HUES64 (cell line): ENCODE data around the gene DRAXIN.
A peak's percentile ranks its signal among the peaks of the same experiment; 100 is the strongest.

Source experiments
- H3K27ac ChIP-seq: 2 replicates; pipeline ENCODE4 v1.7.0; 2013; ENCODE audit warnings: low read depth, low read length, inconsistent platforms
- H3K27me3 ChIP-seq: 2 replicates; pipeline ENCODE4 v1.6.1; 2013; ENCODE audit warnings: mild to moderate bottlenecking, low read length; ENCODE audit not compliant: insufficient read depth
- H3K36me3 ChIP-seq: 2 replicates; pipeline ENCODE4 v1.6.1; 2013; ENCODE audit warnings: mild to moderate bottlenecking, low read length; ENCODE audit not compliant: insufficient read depth
- H3K4me1 ChIP-seq: 2 replicates; pipeline ENCODE4 v1.6.1; 2013; ENCODE audit warnings: mild to moderate bottlenecking, low read length, moderate library complexity; ENCODE audit not compliant: insufficient read depth
- H3K4me3 ChIP-seq: 2 replicates; pipeline ENCODE4 v1.5.1; 2013; ENCODE audit warnings: mild to moderate bottlenecking, low read length, moderate library complexity
- H3K9ac ChIP-seq: 2 replicates; pipeline ENCODE4 v1.6.1; 2013; ENCODE audit warnings: mild to moderate bottlenecking, low read depth, low read length
- H3K9me3 ChIP-seq: 2 replicates; pipeline ENCODE4 v1.6.1; 2013; ENCODE audit warnings: low read depth, low read length; ENCODE audit not compliant: insufficient read depth
- WGBS: fragments of 150-250, 120-280 bp; methylation state at CpG from one replicate; pipeline ENCODE4 v1.1.7; 2013; ENCODE audit warnings: missing lambda C conversion rate; 5-methylcytosine and 5-hydroxymethylcytosine counted together

Gene DRAXIN

GRCh38 chr1:11676386-11677103 lies 15.0 kb upstream of the DRAXIN start:
- WGBS: 90% methylated on average over 10 of the region's 10 CpGs
- H3K4me3 ChIP-seq: no peak overlapping the region
- no peaks in the 10 kb centered on the region for H3K9me3 ChIP-seq
- no peaks in the 10 kb centered on the region for H3K27me3 ChIP-seq
- no peaks in the 10 kb centered on the region for H3K4me1 ChIP-seq
- peaks cover 73% of the 10 kb centered on the region for H3K36me3 ChIP-seq
- no peak overlapping the region for H3K9ac ChIP-seq
- no peak overlapping the region for H3K27ac ChIP-seq

GRCh38 chr1:11678442-11678841 lies 13.1 kb upstream of the DRAXIN start:
- no peak overlapping the region for H3K4me3 ChIP-seq
- no peak overlapping the region for H3K27ac ChIP-seq
- WGBS: 98% methylated on average over 2 of the region's 2 CpGs
- no peaks in the 10 kb centered on the region for H3K9me3 ChIP-seq
- H3K36me3 ChIP-seq: peaks cover 55% of the 10 kb centered on the region
- peaks cover 15% of the 10 kb centered on the region for H3K4me1 ChIP-seq
- no peaks in the 10 kb centered on the region for H3K27me3 ChIP-seq
- H3K9ac ChIP-seq: no peak overlapping the region

GRCh38 chr1:11680270-11681070 lies 11.0 kb upstream of the DRAXIN start:
- H3K4me3 ChIP-seq: peak overlapping the region; percentile 86
- WGBS: 2% methylated on average over 65 of the region's 65 CpGs
- no peaks in the 10 kb centered on the region for H3K9me3 ChIP-seq
- H3K4me1 ChIP-seq: peaks cover 26% of the 10 kb centered on the region
- H3K9ac ChIP-seq: peak overlapping the region; percentile 92
- no peaks in the 10 kb centered on the region for H3K27me3 ChIP-seq
- H3K27ac ChIP-seq: peak overlapping the region; percentile 99
- peaks cover 36% of the 10 kb centered on the region for H3K36me3 ChIP-seq

GRCh38 chr1:11681071-11681771 lies 10.3 kb upstream of the DRAXIN start, which contains the start of gene MAD2L2:
Gene MAD2L2, minus strand, starts transcription at chr1:11681148. Its CDS starts 547 bp downstream, at chr1:11680601.
- Histone ChIP-seq H3K36me3 (peaks cover 29% of the 10 kb centered on the region), H3K27me3 (no peaks in the 10 kb centered on the region), H3K4me1 (peaks cover 33% of the 10 kb centered on the region), H3K9ac (peak within 1 kb of the TSS; percentile 92), H3K27ac (peak within 1 kb of the TSS; percentile 99), H3K9me3 (no peaks in the 10 kb centered on the region), H3K4me3 (peak within 1 kb of the TSS; percentile 86)
- whole genome bisulfite sequencing: under 1% methylated on average over 71 of the region's 71 CpGs

- Histone ChIP-seq H3K9ac (peak overlapping the region; percentile 72), H3K27ac (peak overlapping the region; percentile 99), H3K9me3 (no peaks in the 10 kb centered on the region), H3K36me3 (peaks cover 18% of the 10 kb centered on the region), H3K4me1 (peaks cover 34% of the 10 kb centered on the region), H3K4me3 (peak overlapping the region; percentile 86), H3K27me3 (no peaks in the 10 kb centered on the region)
- 2% methylated on average over 6 of the region's 7 CpGs for WGBS
Observed at GRCh38 chr1:11682287-11682771, 9.2 kb upstream of the DRAXIN start.

- peak overlapping the region; percentile 17 for H3K9ac ChIP-seq
- 0% methylated on average over 1 of the region's 1 CpG for WGBS
Observed at GRCh38 chr1:11682799-11683198, 8.7 kb upstream of the DRAXIN start.

GRCh38 chr1:11684070-11684469 lies 7.4 kb upstream of the DRAXIN start:
- H3K36me3 ChIP-seq: peaks cover 5% of the 10 kb centered on the region
- 72% methylated on average over 7 of the region's 7 CpGs for WGBS
- no peaks in the 10 kb centered on the region for H3K27me3 ChIP-seq
- peak overlapping the region; percentile 75; the same call in 1 of the 2 replicates for H3K27ac ChIP-seq
- no peak overlapping the region for H3K4me3 ChIP-seq
- no peaks in the 10 kb centered on the region for H3K9me3 ChIP-seq
- peaks cover 45% of the 10 kb centered on the region for H3K4me1 ChIP-seq
- H3K9ac ChIP-seq: no peak overlapping the region

More at GRCh38 chr1:11682799-11683198, 8.7 kb upstream of the DRAXIN start:
- H3K4me1 ChIP-seq: peaks cover 38% of the 10 kb centered on the region
- H3K4me3 ChIP-seq: peak overlapping the region; percentile 86
- H3K27me3 ChIP-seq: no peaks in the 10 kb centered on the region
- peaks cover 13% of the 10 kb centered on the region for H3K36me3 ChIP-seq
- H3K27ac ChIP-seq: peak overlapping the region; percentile 99
- no peaks in the 10 kb centered on the region for H3K9me3 ChIP-seq

- Histone ChIP-seq H3K4me3 (no peak overlapping the region), H3K27ac (no peak overlapping the region), H3K9ac (no peak overlapping the region), H3K27me3 (no peaks in the 10 kb centered on the region), H3K36me3 (no peaks in the 10 kb centered on the region), H3K4me1 (peaks cover 56% of the 10 kb centered on the region), H3K9me3 (no peaks in the 10 kb centered on the region)
- WGBS: 96% methylated on average over 7 of the region's 7 CpGs
Observed at GRCh38 chr1:11685210-11685752, 6.2 kb upstream of the DRAXIN start.

- Histone ChIP-seq H3K27me3 (peaks cover 8% of the 10 kb centered on the region), H3K4me3 (no peak overlapping the region), H3K27ac (peak overlapping the region; percentile 93; the same call in 1 of the 2 replicates), H3K4me1 (peaks cover 47% of the 10 kb centered on the region), H3K9ac (no peak overlapping the region; the same call in 1 of the 2 replicates), H3K36me3 (no peaks in the 10 kb centered on the region), H3K9me3 (no peaks in the 10 kb centered on the region)
- 91% methylated on average over 4 of the region's 4 CpGs for WGBS
Observed at GRCh38 chr1:11688506-11688905, 3.0 kb upstream of the DRAXIN start.

GRCh38 chr1:11690397-11691301 lies 861 bp upstream of the DRAXIN start:
- Histone ChIP-seq H3K4me3 (peak overlapping the region; percentile 85), H3K27me3 (peaks cover 8% of the 10 kb centered on the region), H3K27ac (peak overlapping the region; percentile 93), H3K36me3 (no peaks in the 10 kb centered on the region), H3K9me3 (no peaks in the 10 kb centered on the region), H3K4me1 (peaks cover 44% of the 10 kb centered on the region), H3K9ac (peak overlapping the region; percentile 98)
- WGBS: under 1% methylated on average over 63 of the region's 64 CpGs
